DMS53 treated with DMSO at 0.1 percent for 48 hours (cell line): Measurements from ENCODE around the gene LKAAEAR1.
A peak's percentile ranks its signal among the peaks of the same experiment; 100 is the strongest.

Experiments used
- DNase-seq: peaks from one replicate; lab custom pipeline; 2025; ENCODE audit not compliant: unreplicated experiment; lab: John Stamatoyannopoulos, UW

The LKAAEAR1 gene

GRCh38 chr20:64039293-64040160 lies 44.7 kb downstream of the LKAAEAR1 start:
- DNase-seq, result no peak

GRCh38 chr20:64038565-64039292 lies 45.5 kb downstream of the LKAAEAR1 start:
- peak; percentile 66 for DNase-seq

GRCh38 chr20:64038224-64038564 lies 46.0 kb downstream of the LKAAEAR1 start:
- no peak for DNase-seq

- no peak for DNase-seq
Measured at GRCh38 chr20:64037498-64038213, 46.5 kb downstream of the LKAAEAR1 start.

GRCh38 chr20:64037199-64037497 lies 47.0 kb downstream of the LKAAEAR1 start:
- DNase-seq, result no peak

GRCh38 chr20:64036346-64037198 lies 47.6 kb downstream of the LKAAEAR1 start:
- DNase-seq, result no peak

- DNase-seq, result no peak
Measured at GRCh38 chr20:64035933-64036345, 48.3 kb downstream of the LKAAEAR1 start, which contains the start of gene C20orf204. Gene C20orf204, plus strand, starts transcription at chr20:64036182. Its CDS starts 142 bp downstream, at chr20:64036324.

GRCh38 chr20:64035066-64035932 lies 48.9 kb downstream of the LKAAEAR1 start:
- DNase-seq, result no peak

GRCh38 chr20:64033981-64034493 lies 50.2 kb downstream of the LKAAEAR1 start:
- DNase-seq, result no peak
